AG09319 (cell line): ENCODE results near the gene TOMM40.
"Not testable (repeated sequence)": the region's sequence is repeated elsewhere in the genome, so short reads cannot be mapped to it uniquely, and the experiment has no call there.

Experiments
- DNase-seq: peaks from one replicate; pipeline ENCODE4 v3.0.0-alpha.2; 2010; ENCODE audit warnings: low read depth; ENCODE audit errors: extremely low read depth
- TF ChIP-seq, protein P1 (sequence below): IDR thresholded peaks from 2 replicates; pipeline ENCODE4 v1.5.1; 2011; ENCODE audit warnings: low read depth, mild to moderate bottlenecking, inconsistent platforms, low read length, moderate library complexity

Gene TOMM40

DNA sequence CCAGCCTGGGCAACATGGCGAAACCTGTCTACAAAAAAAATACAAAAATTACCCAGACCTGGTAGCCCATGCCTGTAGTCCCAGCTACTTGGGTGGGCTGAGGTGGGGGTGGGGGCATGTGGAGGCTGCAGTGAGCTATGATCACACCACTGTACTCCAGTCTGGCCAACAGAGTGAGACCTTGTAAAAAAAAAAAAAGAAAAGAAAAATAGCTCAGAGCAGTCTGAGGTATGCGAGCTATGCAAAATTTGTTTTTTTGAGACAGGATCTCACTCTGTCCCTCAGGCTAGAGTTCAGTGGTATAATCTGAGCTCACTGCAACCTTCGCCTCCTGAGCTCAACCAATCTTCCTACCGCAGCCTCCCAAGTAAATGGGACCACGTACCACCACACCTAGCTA lies 7.1 kb upstream of the TOMM40 start:
- TF ChIP-seq, protein P1, sequence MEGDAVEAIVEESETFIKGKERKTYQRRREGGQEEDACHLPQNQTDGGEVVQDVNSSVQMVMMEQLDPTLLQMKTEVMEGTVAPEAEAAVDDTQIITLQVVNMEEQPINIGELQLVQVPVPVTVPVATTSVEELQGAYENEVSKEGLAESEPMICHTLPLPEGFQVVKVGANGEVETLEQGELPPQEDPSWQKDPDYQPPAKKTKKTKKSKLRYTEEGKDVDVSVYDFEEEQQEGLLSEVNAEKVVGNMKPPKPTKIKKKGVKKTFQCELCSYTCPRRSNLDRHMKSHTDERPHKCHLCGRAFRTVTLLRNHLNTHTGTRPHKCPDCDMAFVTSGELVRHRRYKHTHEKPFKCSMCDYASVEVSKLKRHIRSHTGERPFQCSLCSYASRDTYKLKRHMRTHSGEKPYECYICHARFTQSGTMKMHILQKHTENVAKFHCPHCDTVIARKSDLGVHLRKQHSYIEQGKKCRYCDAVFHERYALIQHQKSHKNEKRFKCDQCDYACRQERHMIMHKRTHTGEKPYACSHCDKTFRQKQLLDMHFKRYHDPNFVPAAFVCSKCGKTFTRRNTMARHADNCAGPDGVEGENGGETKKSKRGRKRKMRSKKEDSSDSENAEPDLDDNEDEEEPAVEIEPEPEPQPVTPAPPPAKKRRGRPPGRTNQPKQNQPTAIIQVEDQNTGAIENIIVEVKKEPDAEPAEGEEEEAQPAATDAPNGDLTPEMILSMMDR: no peak

DNA sequence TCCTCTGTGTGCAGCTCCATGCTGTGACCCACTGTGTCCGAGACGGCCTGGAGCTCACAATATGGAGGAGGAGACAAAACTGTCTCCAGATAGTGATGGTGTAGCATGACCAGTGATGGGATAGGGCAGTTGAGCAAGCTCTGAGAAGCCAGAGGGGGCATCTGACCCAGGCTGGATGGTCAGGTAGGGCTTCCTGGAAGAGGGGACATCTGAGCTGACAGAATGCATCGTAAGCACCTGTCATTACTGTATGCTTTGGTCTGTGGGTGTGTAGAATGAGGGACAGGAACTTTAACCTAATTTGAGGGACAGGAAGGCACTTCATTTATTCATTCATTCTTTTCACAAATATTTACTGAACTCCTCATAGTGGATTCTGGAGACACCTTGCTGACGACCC lies 6.5 kb upstream of the TOMM40 start:
- TF ChIP-seq, protein P1: no peak
- DNase-seq: no peak

More for the DNA sequence above, 7.1 kb upstream of the TOMM40 start:
- DNase-seq: no peak

DNA sequence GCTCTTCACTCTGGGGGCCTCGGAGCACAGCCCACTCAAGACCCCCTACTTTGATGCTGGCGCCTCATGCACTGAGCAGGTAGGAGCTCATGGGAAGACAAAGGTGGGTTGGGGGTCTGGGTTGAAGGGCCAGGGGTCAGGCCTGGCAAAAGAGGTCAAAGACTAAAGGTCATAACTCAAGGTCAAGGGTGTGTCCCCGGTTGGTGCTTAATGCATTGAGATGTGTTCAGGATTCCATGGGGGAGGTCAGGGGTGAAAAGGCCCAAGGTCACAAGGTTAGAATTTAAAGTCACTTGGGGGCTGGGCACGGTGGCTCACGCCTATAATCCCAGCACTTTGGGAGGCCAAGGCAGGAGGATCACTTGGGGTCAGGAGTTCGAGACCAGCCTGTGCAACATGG lies 4.9 kb upstream of the TOMM40 start:
- no peak for DNase-seq
- TF ChIP-seq, protein P1: no peak

DNA sequence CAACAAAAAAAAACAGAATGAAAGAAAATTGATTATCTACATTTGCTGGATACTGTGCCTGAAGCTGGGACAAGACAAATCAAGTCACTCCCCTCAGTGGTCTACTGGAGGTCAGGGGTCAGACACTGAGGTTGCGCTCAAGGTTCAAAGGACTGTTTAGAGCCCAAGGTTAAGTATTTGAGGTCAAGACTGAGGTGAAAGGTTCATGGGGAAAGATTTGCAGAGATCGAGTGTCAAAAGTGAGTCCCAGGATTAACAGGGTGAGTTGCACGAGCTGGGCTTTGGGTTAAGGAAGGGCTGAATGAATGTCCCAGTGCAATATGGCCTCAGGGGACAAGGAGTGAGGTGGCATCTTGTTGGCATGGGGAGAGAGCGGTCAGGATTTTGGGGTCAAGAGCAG lies 3.4 kb upstream of the TOMM40 start:
- TF ChIP-seq, protein P1: no peak
- DNase-seq: no peak

DNA sequence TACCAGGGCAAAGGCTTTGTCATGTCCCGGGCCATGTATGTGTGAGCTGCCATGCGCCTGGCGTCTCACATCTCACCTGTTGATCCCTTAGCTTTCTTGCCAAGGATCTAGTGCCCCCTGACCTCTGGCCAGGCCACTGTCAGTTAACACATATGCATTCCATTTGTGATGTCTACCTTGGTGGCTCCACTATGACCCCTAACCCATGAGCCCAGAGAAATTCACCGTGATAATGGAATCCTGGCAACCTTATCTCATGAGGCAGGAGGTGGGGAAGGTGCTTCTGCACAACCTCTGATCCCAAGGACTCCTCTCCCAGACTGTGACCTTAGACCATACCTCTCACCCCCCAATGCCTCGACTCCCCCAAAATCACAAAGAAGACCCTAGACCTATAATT lies 2.7 kb upstream of the TOMM40 start:
- DNase-seq: not testable (repeated sequence)

DNA sequence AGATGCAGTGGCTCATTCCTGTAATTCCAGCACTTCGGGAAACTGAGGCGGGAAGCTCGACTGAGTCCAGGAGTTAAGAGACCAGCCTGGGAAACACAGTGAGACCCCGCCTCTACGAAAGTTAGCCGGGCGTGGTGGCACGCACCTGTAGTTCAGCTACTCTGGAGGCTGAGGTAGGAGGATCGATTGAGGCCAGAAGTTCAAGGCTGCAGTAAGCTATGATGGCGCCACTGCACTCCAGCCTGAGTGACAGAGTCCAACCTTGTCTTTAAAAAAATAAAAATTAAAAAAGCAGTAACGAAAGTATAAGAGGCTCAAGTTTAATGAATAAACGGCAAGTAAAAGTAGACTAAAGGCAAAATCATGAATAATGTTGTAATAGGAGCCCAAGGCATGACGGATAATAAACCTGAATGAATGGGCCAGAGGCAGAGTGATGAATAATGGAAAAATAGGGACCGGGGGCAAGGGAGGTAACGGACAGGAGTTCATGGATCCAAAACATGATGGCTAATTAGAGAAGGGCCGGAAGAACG lies 1.2 kb upstream of the TOMM40 start:
- no peak for DNase-seq
- TF ChIP-seq, protein P1: no peak

DNA sequence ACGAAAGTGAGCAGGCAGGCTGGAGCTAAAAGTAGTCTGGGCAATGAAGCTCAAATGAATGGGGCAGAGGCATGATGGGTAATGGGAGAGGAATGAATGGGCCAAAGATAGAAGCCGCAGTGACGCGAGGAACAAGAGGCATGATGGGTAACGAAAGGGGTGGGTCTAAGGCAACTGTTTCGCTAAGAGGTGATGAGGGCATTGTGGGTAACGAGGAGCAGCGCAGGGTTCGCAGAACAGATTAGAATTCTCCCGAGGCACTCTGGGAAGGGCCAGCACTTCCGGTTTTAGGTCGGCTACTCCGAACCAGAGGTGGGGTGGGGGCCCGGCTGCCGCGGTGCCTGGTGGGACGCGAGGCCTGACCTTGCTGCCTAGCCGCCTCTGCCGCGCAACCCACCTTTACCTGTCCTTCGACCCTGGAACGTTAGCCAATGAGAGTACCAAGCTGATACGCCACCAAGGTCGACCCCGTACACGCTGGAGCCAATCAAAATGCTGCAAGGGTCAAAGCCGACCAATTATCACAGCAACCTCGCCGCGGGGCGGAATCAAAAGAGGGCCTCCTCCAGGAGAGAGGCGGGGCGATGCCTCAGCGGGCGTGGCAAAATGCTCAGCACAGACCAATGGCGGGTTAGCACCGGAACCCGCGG lies 563 bp upstream of the TOMM40 start:
- TF ChIP-seq, protein P1: no peak
- peak; percentile 95 for DNase-seq

DNA sequence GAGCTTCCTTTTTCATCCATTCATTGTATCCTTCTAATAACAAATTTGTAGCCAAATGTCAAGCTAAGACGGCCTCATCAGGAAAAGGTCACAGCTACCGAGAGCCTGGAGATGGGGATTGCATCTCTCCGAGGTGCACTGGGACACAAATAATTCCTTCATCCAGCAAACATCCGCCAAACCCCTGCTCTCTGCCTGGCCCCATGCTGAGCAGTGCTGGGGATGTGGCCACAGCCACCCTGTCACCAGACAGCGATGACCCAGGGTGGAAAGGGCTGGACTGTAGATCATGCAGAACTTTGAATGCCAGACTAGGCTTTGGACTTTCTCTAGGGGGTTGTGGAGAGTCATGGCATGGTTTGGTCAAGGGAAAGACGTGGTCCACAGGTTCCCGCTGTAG lies 1.9 kb downstream of the TOMM40 start:
- TF ChIP-seq, protein P1: no peak
- no peak for DNase-seq
